Measurements from ENCODE around the gene ETV3.
"Not testable (repeated sequence)": the region's sequence is repeated elsewhere in the genome, so short reads cannot be mapped to it uniquely, and the experiment has no call there.

ETV3 gene

GRCh38 chr1:157177733-157178394 lies 39.7 kb upstream of the ETV3 start:
- no peak for DNase-seq (ENCODE audit: low spot score)
- TF ChIP-seq CTCF (IDR thresholded peaks at IDR 0.05; ENCODE audit: borderline replicate concordance, control extremely low read depth, extremely low read depth, insufficient read depth, missing control alignments), result no peak
- in situ Hi-C loops (cut with MboI; ENCODE audit: low sequenced_read_pairs, unreplicated experiment), result no loop called here

- no peak for DNase-seq (ENCODE audit: low spot score)
- TF ChIP-seq CTCF (IDR thresholded peaks at IDR 0.05; ENCODE audit: borderline replicate concordance, control extremely low read depth, extremely low read depth, insufficient read depth, missing control alignments), result no peak
- in situ Hi-C loops (cut with MboI; ENCODE audit: low sequenced_read_pairs, unreplicated experiment), result no loop called here
These were observed 38.5 kb upstream of the ETV3 start for GRCh38 chr1:157176591-157177121.

GRCh38 chr1:157176016-157176415 lies 37.8 kb upstream of the ETV3 start:
- TF ChIP-seq CTCF (IDR thresholded peaks at IDR 0.05; ENCODE audit: borderline replicate concordance, control extremely low read depth, extremely low read depth, insufficient read depth, missing control alignments), result no peak
- no peak for DNase-seq (ENCODE audit: low spot score)
- in situ Hi-C loops (cut with MboI; ENCODE audit: low sequenced_read_pairs, unreplicated experiment), result no loop called here

- TF ChIP-seq CTCF (IDR thresholded peaks at IDR 0.05; ENCODE audit: borderline replicate concordance, control extremely low read depth, extremely low read depth, insufficient read depth, missing control alignments), result no peak
- in situ Hi-C loops (cut with MboI; ENCODE audit: low sequenced_read_pairs, unreplicated experiment), result no loop called here
- no peak for DNase-seq (ENCODE audit: low spot score)
These were observed 35.8 kb upstream of the ETV3 start for GRCh38 chr1:157173900-157174410.

GRCh38 chr1:157173241-157173640 lies 35.0 kb upstream of the ETV3 start:
- DNase-seq (ENCODE audit: low spot score); in situ Hi-C loops (cut with MboI; ENCODE audit: low sequenced_read_pairs, unreplicated experiment): not testable (repeated sequence)

GRCh38 chr1:157172591-157172990 lies 34.4 kb upstream of the ETV3 start:
- in situ Hi-C loops (cut with MboI; ENCODE audit: low sequenced_read_pairs, unreplicated experiment); DNase-seq (ENCODE audit: low spot score): not testable (repeated sequence)

GRCh38 chr1:157171903-157172503 lies 33.8 kb upstream of the ETV3 start:
- in situ Hi-C loops (cut with MboI; ENCODE audit: low sequenced_read_pairs, unreplicated experiment); DNase-seq (ENCODE audit: low spot score): not testable (repeated sequence)

GRCh38 chr1:157170677-157171515 lies 32.7 kb upstream of the ETV3 start:
- peak; percentile 56 for TF ChIP-seq CTCF (IDR thresholded peaks at IDR 0.05; ENCODE audit: borderline replicate concordance, control extremely low read depth, extremely low read depth, insufficient read depth, missing control alignments)
- DNase-seq (ENCODE audit: low spot score), result no peak
- in situ Hi-C loops (cut with MboI; ENCODE audit: low sequenced_read_pairs, unreplicated experiment), result no loop called here
